Motor neuron (in vitro differentiated cells): ENCODE measurements around the gene TUBGCP3. TPM values are rescaled to one million over a fixed set of nuclear protein-coding genes. Genes with fewer than 3 reads are reported as not detected.
"Not testable (repeated sequence)": the region's sequence is repeated elsewhere in the genome, so short reads cannot be mapped to it uniquely, and the experiment has no call there.

Experiments used
- ATAC-seq, 8 experiments: fragments of 200-7000 bp; cut with Tn5 transposase; replicated peaks in 6 of 8; 2 replicates each; pipeline ENCODE4 v1.8.0; 2021; ENCODE audit warnings: mild to moderate bottlenecking in 8 of 8, moderate library complexity in 8 of 8
- H3K27ac ChIP-seq, 2 donors: fragments of 250-450 bp; sonication (Bioruptor Pico); 2 replicates each; pipeline ENCODE4 v1.9.0; 2021; ENCODE audit warnings: antibody characterized with exemption in 2 of 2, mild to moderate bottlenecking in 2 of 2, moderate library complexity in 1 of 2
- H3K4me1 ChIP-seq, 2 donors: fragments of 250-450 bp; sonication (Bioruptor Pico); replicated peaks in 1 of 2; 2 replicates each; pipeline ENCODE4 v1.6.1; 2021; ENCODE audit warnings: antibody characterized with exemption in 2 of 2, mild to moderate bottlenecking in 2 of 2, moderate library complexity in 1 of 2
- H3K4me3 ChIP-seq, 5 donors: fragments of 250-450 bp; sonication (Bioruptor Pico); 2 replicates each; pipeline ENCODE4 v1.9.0; 2021; ENCODE audit warnings: antibody characterized with exemption in 5 of 5, mild to moderate bottlenecking in 5 of 5, moderate library complexity in 4 of 5
- WGBS, 10 experiments: fragments of 450-650 bp; shearing (Covaris generic); methylation state at CpG; one replicate each; pipeline ENCODE4 v1.0.0; 2022; 5-methylcytosine and 5-hydroxymethylcytosine counted together
- in situ Hi-C, 9 experiments: fragments of 400-800 bp; cut with MboI; loops; one replicate each; pipeline ENCODE4 v1.15.0; 2021; ENCODE audit warnings: low sequenced_read_pairs in 9 of 9, low pct_unique_long_range_greater_than_20kb in 2 of 9; ENCODE audit not compliant: unreplicated experiment in 9 of 9
- total RNA-seq, 8 experiments: library from RNA; unstranded; fragments of 300-600 nt; gene quantifications; 2 replicates each; pipeline versions ENCODE4 v1.2.3 to v1.2.4, GENCODE V29; 2022

The TUBGCP3 gene
- total RNA-seq, 8 experiments from 2014 or later: 11.9 to 39.9 (median 18.1) TPM

- Histone ChIP-seq H3K4me3 (no peak overlapping the region), H3K4me1 (peaks cover 3 to 4% of the 10 kb centered on the region in 2 donors), H3K27ac (no peak overlapping the region)
- in situ Hi-C loops: no loop called here
- ATAC-seq: no peak
- 20 to 100% (median 73%) methylated on average over 1 to 6 of the region's 7 CpGs; no CpG with 5 or more reads in 1 of the 10 experiments for WGBS, 10 experiments
Measured at GRCh38 chr13:112569821-112570220, 18.1 kb downstream of the TUBGCP3 start.

- in situ Hi-C loops: no loop called here
- 50 to 100% (median 94%) methylated on average over 1 to 5 of the region's 5 CpGs; no CpG with 5 or more reads in 1 of the 10 experiments for WGBS, 10 experiments
- ATAC-seq: no peak
- no peak overlapping the region for H3K27ac ChIP-seq
- H3K4me1 ChIP-seq: peaks cover 3 to 4% of the 10 kb centered on the region in 2 donors
- no peak overlapping the region for H3K4me3 ChIP-seq
Measured at GRCh38 chr13:112567161-112567862, 20.6 kb downstream of the TUBGCP3 start.

- in situ Hi-C loops: no loop called here
- WGBS, 10 experiments: 86 to 100% (median 97%) methylated on average over 1 to 18 of the region's 18 CpGs
Measured at GRCh38 chr13:112562786-112563383, 25.1 kb downstream of the TUBGCP3 start.

DNA sequence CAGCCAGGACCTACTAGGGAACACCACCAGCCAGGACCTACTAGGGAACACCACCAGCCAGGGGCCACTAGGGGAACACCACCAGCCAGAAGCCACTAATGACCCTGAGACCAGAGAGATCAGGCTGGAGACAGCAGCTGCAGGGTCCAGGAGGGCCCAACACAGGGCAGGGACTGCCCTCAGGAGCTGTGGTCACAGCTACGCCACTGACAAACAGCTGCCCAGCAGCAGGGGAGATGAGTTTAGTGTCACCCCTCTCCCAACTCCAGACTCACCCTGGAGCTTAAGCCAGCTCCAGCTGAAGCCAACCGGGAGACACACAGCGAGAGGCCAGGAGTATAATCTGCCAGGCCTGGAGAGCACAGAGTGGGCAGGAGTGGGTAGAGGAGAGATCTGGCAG is 25.7 kb downstream of the TUBGCP3 start:
- in situ Hi-C loops: no loop called here
- no peaks in the 10 kb centered on the region for H3K4me1 ChIP-seq
- WGBS, 10 experiments: 60 to 100% (median 88%) methylated on average over 1 to 2 of the region's 3 CpGs; no CpG with 5 or more reads in 6 of the 10 experiments
- H3K27ac ChIP-seq: no peak overlapping the region
- H3K4me3 ChIP-seq: no peak overlapping the region
- no peak for ATAC-seq

More at GRCh38 chr13:112562786-112563383, 25.1 kb downstream of the TUBGCP3 start:
- Histone ChIP-seq H3K27ac (no peak overlapping the region), H3K4me1 (no peaks in the 10 kb centered on the region), H3K4me3 (no peak overlapping the region)
- ATAC-seq: no peak

GRCh38 chr13:112561478-112561877 is 26.5 kb downstream of the TUBGCP3 start:
- no peaks in the 10 kb centered on the region for H3K4me1 ChIP-seq
- H3K27ac ChIP-seq: no peak overlapping the region
- no peak for ATAC-seq
- no peak overlapping the region for H3K4me3 ChIP-seq
- in situ Hi-C loops: no loop called here
- 80 to 100% (median 92%) methylated on average over 4 to 8 of the region's 10 CpGs for WGBS, 10 experiments

- no peak for ATAC-seq
- in situ Hi-C loops: no loop called here
- Histone ChIP-seq H3K4me1 (no peaks in the 10 kb centered on the region), H3K27ac (no peak overlapping the region), H3K4me3 (no peak overlapping the region)
- 83 to 100% (median 95%) methylated on average over 1 to 10 of the region's 10 CpGs; no CpG with 5 or more reads in 1 of the 10 experiments for WGBS, 10 experiments
Measured at GRCh38 chr13:112558696-112559418, 29.1 kb downstream of the TUBGCP3 start.

- 70 to 100% (median 91%) methylated on average over 1 to 5 of the region's 5 CpGs for WGBS, 10 experiments
- no peak overlapping the region for H3K4me3 ChIP-seq
- H3K4me1 ChIP-seq: no peaks in the 10 kb centered on the region
- no peak overlapping the region for H3K27ac ChIP-seq
- in situ Hi-C loops: no loop called here
- ATAC-seq: no peak
Measured at GRCh38 chr13:112556600-112556999, 31.4 kb downstream of the TUBGCP3 start.

DNA sequence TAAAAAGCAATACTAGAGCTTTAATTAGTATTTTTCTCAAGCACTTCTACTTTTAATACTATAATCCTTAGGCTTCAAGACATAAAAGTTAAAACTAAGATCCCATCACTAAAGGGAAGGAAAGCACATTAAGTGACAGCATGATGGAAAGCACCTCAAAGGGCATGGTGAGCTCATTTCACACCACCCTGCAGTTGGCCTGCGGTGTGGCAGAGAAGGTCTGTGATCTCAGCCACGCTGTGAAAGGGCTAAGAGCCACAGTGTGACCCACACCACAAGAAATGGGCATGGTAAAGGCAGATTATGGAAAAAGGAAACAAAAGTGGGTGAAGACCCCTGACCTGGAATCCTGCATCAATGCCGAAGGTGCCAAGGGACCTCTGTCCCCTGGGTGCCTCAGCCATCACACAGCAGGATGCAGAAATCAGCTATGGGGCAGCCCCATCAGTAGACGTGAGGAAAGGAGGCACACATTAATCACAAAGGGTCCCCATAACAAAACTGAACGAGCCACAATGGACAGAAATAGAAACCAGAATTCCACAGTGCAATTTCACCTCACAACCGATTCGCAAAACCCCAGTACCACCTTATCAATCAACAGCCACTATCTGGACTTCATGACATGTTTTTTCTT is 33.6 kb downstream of the TUBGCP3 start:
- no peak overlapping the region for H3K27ac ChIP-seq
- 67 to 100% (median 94%) methylated on average over 1 to 6 of the region's 7 CpGs; no CpG with 5 or more reads in 1 of the 10 experiments for WGBS, 10 experiments
- ATAC-seq: no peak
- no peaks in the 10 kb centered on the region for H3K4me1 ChIP-seq
- in situ Hi-C loops: no loop called here
- no peak overlapping the region for H3K4me3 ChIP-seq

- H3K4me3 ChIP-seq, ATAC-seq, in situ Hi-C loops, H3K4me1 ChIP-seq, H3K27ac ChIP-seq: not testable (repeated sequence)
- WGBS, 10 experiments: no CpG with 5 or more reads among the region's 5 CpGs
Measured at GRCh38 chr13:112548975-112549374, 39.0 kb downstream of the TUBGCP3 start.

- no peak for ATAC-seq
- Histone ChIP-seq H3K4me3 (no peak overlapping the region), H3K27ac (no peak overlapping the region), H3K4me1 (no peaks in the 10 kb centered on the region)
- 60 to 100% (median 94%) methylated on average over 1 to 3 of the region's 3 CpGs; no CpG with 5 or more reads in 3 of the 10 experiments for WGBS, 10 experiments
- in situ Hi-C loops: no loop called here
Measured at GRCh38 chr13:112545856-112546255, 42.1 kb downstream of the TUBGCP3 start.

GRCh38 chr13:112532837-112533745 is 54.9 kb downstream of the TUBGCP3 start:
- Histone ChIP-seq H3K4me1 (no peaks in the 10 kb centered on the region), H3K4me3 (no peak overlapping the region), H3K27ac (no peak overlapping the region)
- WGBS, 10 experiments: 51 to 100% (median 90%) methylated on average over 3 to 12 of the region's 13 CpGs; no CpG with 5 or more reads in 2 of the 10 experiments
- ATAC-seq: peak in 1 of 8 experiments; percentile 52
- in situ Hi-C loops: no loop called here

DNA sequence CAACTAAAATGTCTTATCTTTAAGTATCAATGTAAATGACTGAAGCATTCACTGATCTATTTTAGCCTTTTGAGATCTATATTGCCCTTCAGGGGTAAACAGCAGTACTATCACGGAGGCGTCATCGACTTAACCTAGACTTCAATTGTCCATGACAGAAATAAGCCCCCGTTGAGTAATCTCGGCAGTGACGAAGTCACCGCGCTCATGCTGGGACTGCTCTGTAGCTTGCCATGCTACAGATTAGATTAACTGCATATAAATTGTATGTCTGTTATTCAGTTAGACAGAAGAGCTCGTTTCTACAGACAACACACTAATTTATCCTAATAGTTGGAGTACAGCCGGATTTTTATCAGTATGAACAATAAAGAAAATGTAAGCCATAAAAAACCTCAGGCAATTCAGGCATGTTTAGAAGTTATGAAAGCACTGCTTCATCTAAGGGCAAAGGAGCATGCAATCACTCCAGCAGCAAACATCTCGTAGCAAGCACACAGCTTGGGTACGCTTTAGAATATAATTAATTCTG is 56.6 kb downstream of the TUBGCP3 start:
- H3K4me3 ChIP-seq: no peak overlapping the region
- in situ Hi-C loops: no loop called here
- peak in 3 of 8 experiments; percentile 31 to 94 (median 32) for ATAC-seq
- H3K4me1 ChIP-seq: no peaks in the 10 kb centered on the region
- 86 to 96% (median 93%) methylated on average over 5 to 12 of the region's 12 CpGs for WGBS, 10 experiments
- H3K27ac ChIP-seq: no peak overlapping the region
